Ishikawa (cell line): ENCODE data around the gene MYO5C.

Experiments
- CEBPB ChIP-seq: IDR thresholded peaks from 2 replicates; pipeline ENCODE4 v1.6.1; 2012
- CREB1 ChIP-seq: IDR thresholded peaks from 2 replicates; pipeline ENCODE4 v1.6.1; 2012; ENCODE audit warnings: low read depth
- EGR1 ChIP-seq: IDR thresholded peaks from 2 replicates; pipeline ENCODE4 v1.6.1; 2012
- EP300 ChIP-seq: IDR thresholded peaks from 2 replicates; pipeline ENCODE4 v1.6.1; 2012; ENCODE audit warnings: borderline replicate concordance
- FOXM1 ChIP-seq: IDR thresholded peaks from 2 replicates; pipeline ENCODE4 v1.6.1; 2012; ENCODE audit warnings: low read depth, borderline replicate concordance
- NFIC ChIP-seq: IDR thresholded peaks from 2 replicates; pipeline ENCODE4 v1.6.1; 2012
- RAD21 ChIP-seq: IDR thresholded peaks from 2 replicates; pipeline ENCODE4 v1.6.1; 2012; ENCODE audit warnings: low read depth
- TAF1 ChIP-seq: IDR thresholded peaks from 2 replicates; pipeline ENCODE4 v1.6.1; 2012; ENCODE audit warnings: low read depth, mild to moderate bottlenecking
- TCF12 ChIP-seq: IDR thresholded peaks from 2 replicates; pipeline ENCODE4 v1.6.1; 2012; ENCODE audit warnings: low read depth
- TEAD4 ChIP-seq: IDR thresholded peaks from 2 replicates; pipeline ENCODE4 v1.6.1; 2012
- YY1 ChIP-seq: IDR thresholded peaks from 2 replicates; pipeline ENCODE4 v1.6.1; 2012; ENCODE audit warnings: low read depth
- ZBTB7A ChIP-seq: IDR thresholded peaks from 2 replicates; pipeline ENCODE4 v1.6.1; 2012; ENCODE audit warnings: low read depth
- TF ChIP-seq, protein P1 (sequence below): IDR thresholded peaks from 2 replicates; pipeline ENCODE4 v1.6.1; 2012; ENCODE audit warnings: low read depth, mild to moderate bottlenecking
- TF ChIP-seq, protein P2 (sequence below): IDR thresholded peaks from 2 replicates; pipeline ENCODE4 v1.6.1; 2012
- TF ChIP-seq, protein P3 (sequence below): IDR thresholded peaks from 2 replicates; pipeline ENCODE4 v1.6.1; 2012

MYO5C gene

DNA sequence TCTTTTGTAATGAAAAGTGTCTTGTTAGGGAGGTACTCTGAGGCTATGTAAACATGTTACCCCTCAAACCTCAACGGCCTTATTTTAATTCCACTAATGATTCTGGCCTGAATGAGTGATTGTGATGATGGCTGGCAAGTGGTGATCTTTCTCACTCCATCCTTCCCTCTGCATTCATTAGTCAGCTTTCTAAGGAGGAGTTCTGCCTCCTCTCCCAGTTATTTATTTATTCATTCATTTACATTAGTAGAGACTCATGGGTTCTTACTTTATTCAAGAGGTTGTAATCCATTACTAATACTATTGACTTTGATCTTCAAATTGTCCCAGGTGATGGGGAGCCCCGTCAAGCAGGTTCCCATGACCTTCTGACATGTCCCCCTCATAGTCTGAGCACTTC lies 139.7 kb downstream of the MYO5C start:
- TF ChIP-seq, protein P1, sequence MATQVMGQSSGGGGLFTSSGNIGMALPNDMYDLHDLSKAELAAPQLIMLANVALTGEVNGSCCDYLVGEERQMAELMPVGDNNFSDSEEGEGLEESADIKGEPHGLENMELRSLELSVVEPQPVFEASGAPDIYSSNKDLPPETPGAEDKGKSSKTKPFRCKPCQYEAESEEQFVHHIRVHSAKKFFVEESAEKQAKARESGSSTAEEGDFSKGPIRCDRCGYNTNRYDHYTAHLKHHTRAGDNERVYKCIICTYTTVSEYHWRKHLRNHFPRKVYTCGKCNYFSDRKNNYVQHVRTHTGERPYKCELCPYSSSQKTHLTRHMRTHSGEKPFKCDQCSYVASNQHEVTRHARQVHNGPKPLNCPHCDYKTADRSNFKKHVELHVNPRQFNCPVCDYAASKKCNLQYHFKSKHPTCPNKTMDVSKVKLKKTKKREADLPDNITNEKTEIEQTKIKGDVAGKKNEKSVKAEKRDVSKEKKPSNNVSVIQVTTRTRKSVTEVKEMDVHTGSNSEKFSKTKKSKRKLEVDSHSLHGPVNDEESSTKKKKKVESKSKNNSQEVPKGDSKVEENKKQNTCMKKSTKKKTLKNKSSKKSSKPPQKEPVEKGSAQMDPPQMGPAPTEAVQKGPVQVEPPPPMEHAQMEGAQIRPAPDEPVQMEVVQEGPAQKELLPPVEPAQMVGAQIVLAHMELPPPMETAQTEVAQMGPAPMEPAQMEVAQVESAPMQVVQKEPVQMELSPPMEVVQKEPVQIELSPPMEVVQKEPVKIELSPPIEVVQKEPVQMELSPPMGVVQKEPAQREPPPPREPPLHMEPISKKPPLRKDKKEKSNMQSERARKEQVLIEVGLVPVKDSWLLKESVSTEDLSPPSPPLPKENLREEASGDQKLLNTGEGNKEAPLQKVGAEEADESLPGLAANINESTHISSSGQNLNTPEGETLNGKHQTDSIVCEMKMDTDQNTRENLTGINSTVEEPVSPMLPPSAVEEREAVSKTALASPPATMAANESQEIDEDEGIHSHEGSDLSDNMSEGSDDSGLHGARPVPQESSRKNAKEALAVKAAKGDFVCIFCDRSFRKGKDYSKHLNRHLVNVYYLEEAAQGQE = no peak

DNA sequence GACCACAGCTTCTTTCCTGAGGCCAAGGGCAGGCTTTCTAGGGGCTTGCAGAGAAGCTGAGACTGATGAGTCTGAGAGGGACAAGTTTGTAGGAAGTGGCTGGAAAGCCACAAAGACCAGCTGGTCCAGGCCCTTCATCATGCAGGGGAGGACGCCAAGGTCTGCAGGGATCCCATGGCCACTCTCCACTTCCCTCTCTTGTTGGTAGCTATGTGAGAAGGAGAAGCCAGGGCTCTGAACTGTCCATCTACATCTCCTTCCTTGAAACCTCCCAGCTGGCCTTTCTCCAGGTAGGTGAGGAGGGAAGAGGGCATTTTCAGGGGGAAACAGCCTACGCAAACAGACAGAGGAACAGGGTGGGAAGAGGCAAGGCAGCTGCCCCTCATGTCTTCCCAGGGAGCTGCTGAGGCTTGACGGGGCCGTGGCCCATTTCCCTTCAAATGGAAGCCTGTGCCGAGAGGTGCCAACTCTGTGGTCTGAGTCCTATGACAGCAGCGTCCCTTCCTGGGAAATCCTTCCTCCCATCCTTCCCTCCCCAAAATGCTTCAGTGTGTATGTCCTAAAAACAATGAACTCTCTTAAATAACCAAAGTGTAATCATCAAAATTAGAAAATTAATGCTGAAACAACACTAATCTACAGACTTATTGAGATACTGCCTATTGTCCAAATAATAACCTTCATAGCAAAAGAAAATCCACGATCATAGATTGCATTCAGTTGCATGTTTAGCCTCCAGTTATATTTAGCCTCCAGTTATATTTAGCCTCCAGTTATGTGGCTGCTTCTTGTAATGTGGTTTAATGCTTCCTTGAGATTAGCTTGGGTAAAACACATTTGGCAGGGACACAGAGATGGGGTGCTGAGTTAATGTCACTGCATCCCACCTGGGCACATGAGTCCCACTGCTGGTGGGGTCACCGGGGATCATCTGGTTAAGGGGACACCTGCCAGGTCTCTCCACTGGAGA lies 140.4 kb downstream of the MYO5C start:
- TF ChIP-seq EGR1 = no peak

DNA sequence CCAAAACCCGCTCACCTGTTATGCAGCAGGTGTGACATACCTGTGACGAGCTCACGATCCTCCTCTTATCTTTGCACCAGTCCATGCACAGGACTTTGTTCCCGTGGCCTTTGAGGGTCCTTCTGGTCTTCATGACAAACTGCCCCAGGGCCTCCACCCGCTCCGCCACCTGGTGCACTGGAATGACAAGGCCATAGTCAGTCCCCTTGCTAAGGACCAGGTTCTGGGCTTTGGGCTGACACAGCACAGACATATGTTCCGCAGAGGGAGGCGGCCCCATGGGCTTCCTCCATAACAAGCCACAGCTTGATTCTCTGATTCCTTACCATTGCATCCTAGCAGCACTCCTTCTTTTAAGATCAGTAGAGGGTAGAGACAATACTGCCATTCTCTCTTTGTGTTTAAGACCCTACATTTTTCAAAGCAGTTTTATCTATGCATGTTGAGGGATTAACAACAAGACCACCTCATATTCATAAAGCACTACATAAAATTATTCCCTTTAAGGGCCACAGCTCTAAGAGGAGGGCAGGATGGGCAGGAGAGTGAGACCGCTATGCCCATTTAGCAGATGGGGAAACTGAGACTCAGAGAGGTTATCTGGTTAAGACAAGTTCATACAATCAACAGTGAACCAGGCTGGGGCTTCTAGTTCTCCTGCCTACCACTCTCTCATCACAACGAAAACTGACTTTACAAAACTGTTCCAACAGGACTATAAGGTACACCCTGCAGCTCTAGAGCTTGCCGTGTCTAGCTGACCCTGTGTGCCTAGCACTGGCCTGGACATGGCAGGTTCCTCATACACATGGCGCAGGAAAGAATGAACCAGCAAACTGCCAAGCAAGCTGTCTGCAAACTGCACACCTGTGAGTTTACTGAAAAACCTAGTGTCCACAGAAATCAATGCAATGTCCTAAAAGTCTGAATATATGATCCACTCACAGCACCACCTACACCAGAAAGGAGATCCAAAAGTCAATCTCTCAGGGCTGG lies 141.4 kb downstream of the MYO5C start:
- TF ChIP-seq NFIC = no peak
- TF ChIP-seq EGR1 = no peak
- TF ChIP-seq, protein P2, sequence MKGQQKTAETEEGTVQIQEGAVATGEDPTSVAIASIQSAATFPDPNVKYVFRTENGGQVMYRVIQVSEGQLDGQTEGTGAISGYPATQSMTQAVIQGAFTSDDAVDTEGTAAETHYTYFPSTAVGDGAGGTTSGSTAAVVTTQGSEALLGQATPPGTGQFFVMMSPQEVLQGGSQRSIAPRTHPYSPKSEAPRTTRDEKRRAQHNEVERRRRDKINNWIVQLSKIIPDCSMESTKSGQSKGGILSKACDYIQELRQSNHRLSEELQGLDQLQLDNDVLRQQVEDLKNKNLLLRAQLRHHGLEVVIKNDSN = no peak
- TF ChIP-seq CREB1 = no peak
- no peak for TF ChIP-seq ZBTB7A

DNA sequence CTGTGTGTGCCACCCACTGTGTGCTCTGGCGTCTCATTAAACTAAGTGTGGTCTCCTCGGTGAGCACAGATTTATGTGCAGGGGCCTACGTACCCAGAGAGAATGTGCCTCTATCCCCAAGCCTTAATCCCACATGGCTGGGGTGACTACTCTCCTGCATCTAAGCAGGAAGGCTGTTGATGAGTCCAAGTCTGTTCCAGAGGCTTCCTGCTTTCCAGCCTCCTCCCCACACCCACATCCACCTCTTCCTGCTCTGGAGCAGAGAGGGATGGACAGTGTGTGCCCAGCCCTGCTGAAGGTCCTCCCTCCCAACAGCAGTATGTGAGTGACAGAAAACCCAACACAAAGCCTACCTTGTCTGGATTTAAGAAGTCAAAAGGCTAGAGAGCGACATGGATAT lies 144.3 kb downstream of the MYO5C start:
- TF ChIP-seq, protein P1 = no peak
- no peak for TF ChIP-seq TAF1
- TF ChIP-seq EP300 = no peak
- TF ChIP-seq TEAD4 = no peak

DNA sequence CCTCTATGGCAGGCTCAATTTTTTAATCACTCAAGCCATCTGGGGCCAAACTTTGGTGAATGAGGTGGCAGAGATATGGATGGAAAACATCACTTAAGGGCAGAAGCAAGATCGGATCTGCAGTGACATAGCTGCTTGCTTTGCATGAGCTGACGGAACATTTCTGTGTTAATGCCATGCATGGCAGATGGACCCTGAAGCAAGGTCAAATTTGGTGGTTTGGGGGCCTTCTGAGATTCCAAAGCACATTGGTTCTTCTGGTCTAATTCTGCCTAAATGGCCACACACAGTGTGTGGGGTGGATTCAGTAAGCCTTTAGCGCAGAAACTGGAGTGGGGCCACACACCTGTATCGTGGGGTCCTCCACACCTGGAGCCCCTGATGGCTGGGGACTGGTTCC lies 144.7 kb downstream of the MYO5C start:
- TF ChIP-seq YY1 (no peak), TAF1 (no peak), NFIC (no peak), RAD21 (no peak), EP300 (no peak), EGR1 (no peak), FOXM1 (no peak), TCF12 (no peak), ZBTB7A (no peak)
- TF ChIP-seq, protein P3, sequence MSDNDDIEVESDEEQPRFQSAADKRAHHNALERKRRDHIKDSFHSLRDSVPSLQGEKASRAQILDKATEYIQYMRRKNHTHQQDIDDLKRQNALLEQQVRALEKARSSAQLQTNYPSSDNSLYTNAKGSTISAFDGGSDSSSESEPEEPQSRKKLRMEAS = no peak

DNA sequence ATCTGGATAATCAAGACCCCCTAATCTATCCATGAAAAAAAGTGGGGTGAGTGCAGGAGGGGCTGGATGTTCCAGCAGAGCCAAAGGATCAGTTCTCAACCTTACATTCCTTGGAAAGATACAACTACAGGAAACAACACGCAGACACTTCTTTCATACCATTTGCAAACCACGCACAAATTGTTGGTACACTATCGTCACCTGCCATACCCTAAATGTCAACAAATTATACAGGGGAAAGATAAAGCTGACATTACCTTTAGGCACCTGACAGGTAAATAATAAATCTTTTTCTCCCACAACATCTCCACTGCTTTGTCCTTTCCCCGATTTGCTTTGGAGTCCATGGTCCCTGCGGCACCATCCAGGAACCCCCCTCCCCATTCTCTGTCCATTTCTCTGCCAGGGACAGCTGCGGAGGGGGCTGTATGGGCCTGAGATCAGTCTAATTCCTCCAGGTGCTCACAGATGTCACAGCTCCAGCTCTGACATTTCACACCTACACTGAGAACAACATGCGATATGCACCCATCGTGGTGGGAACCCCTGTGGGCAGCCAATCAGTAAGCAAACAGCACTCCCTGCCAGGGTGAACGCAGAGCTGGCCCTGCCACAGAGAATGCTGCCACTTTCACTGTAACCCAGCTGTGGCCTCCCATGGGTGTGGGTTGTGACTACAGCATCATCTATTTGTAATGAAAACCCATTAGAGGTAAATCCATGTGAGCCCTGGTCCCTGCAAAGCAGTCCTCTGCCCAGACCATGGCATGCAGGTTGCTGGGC lies 145.4 kb downstream of the MYO5C start:
- TF ChIP-seq, protein P1 = no peak
- no peak for TF ChIP-seq CEBPB
- TF ChIP-seq RAD21 = no peak
- no peak for TF ChIP-seq ZBTB7A
- TF ChIP-seq, protein P2 = no peak
- TF ChIP-seq, protein P3 = no peak
- TF ChIP-seq FOXM1 = no peak
- TF ChIP-seq TEAD4 = no peak
- no peak for TF ChIP-seq TAF1
- TF ChIP-seq EGR1 = no peak
- TF ChIP-seq NFIC = no peak
- no peak for TF ChIP-seq YY1
- TF ChIP-seq EP300 = no peak
- TF ChIP-seq CREB1 = no peak
